ENCODE measurements around the gene EPX.
A peak's percentile ranks its signal among the peaks of the same experiment; 100 is the strongest.
"Not testable (repeated sequence)": the region's sequence is repeated elsewhere in the genome, so short reads cannot be mapped to it uniquely, and the experiment has no call there.

EPX gene
- total RNA-seq = 0 to 0.31 reads per million in 2 donors

GRCh38 chr17:58192612-58193011 is at the start of gene EPX:
TSS of gene EPX (plus strand) at chr17:58192726. CDS start at chr17:58192847, 121 bp downstream.
- DNase-seq = no peak

- DNase-seq = not testable (repeated sequence)
These were observed 49.2 kb upstream of the EPX start for GRCh38 chr17:58143335-58143734.

- no peak for DNase-seq
These were observed 47.7 kb upstream of the EPX start for GRCh38 chr17:58144801-58145200.

- DNase-seq = no peak
These were observed 44.5 kb upstream of the EPX start, which contains the start of gene OR4D1 for GRCh38 chr17:58147930-58148434. TSS of gene OR4D1 (plus strand) at chr17:58148384. CDS start at chr17:58155154, 6,770 bp downstream.

GRCh38 chr17:58148609-58149008 is 43.9 kb upstream of the EPX start:
- no peak for DNase-seq

GRCh38 chr17:58150394-58150793 is 42.1 kb upstream of the EPX start:
- DNase-seq = no peak

GRCh38 chr17:58153046-58153445 is 39.5 kb upstream of the EPX start:
- DNase-seq = peak in 4 of 5 experiments; percentile 8 to 90 (median 64)

- DNase-seq = peak in 1 of 5 experiments; percentile 24
These were observed 38.9 kb upstream of the EPX start for GRCh38 chr17:58153671-58154070.

- DNase-seq = peak; percentile 20 to 73 (median 48)
These were observed 35.4 kb upstream of the EPX start for GRCh38 chr17:58156839-58157803.

GRCh38 chr17:58158181-58158580 is 34.3 kb upstream of the EPX start:
- DNase-seq = no peak

GRCh38 chr17:58161566-58161965 is 31.0 kb upstream of the EPX start:
- no peak for DNase-seq

GRCh38 chr17:58165981-58166380 is 26.5 kb upstream of the EPX start:
- DNase-seq = no peak

- no peak for DNase-seq
These were observed 25.8 kb upstream of the EPX start, which contains the start of gene OR4D2 for GRCh38 chr17:58166682-58167081. TSS of gene OR4D2 (plus strand) at chr17:58166982. CDS start at chr17:58169656, 2,674 bp downstream.

GRCh38 chr17:58170622-58171021 is 21.9 kb upstream of the EPX start:
- DNase-seq = peak in 1 of 5 experiments; percentile 32

- peak in 3 of 5 experiments; percentile 17 to 72 (median 48) for DNase-seq
These were observed 20.0 kb upstream of the EPX start for GRCh38 chr17:58172369-58173071.

GRCh38 chr17:58174871-58175270 is 17.7 kb upstream of the EPX start:
- DNase-seq = no peak

- DNase-seq = no peak
These were observed 16.3 kb upstream of the EPX start for GRCh38 chr17:58176200-58176599.

- no peak for DNase-seq
These were observed 10.7 kb upstream of the EPX start for GRCh38 chr17:58181796-58182195.

GRCh38 chr17:58183514-58183913 is 9.0 kb upstream of the EPX start:
- no peak for DNase-seq

- no peak for DNase-seq
These were observed 8.1 kb upstream of the EPX start for GRCh38 chr17:58184308-58184985.

- no peak for DNase-seq
These were observed 7.4 kb upstream of the EPX start for GRCh38 chr17:58184986-58185761.

GRCh38 chr17:58186591-58186990 is 5.9 kb upstream of the EPX start:
- DNase-seq = no peak
